Kidney (tissue), 14 donors: ENCODE measurements around the gene POLR1B. TPM values are rescaled to one million over a fixed set of nuclear protein-coding genes. Genes with fewer than 3 reads are reported as not detected.
"Not testable (repeated sequence)": the region's sequence is repeated elsewhere in the genome, so short reads cannot be mapped to it uniquely, and the experiment has no call there.

Experiments used
- DNase-seq, 5 donors: peaks; one replicate each; pipeline ENCODE4 v3.0.0-alpha.2; 2013 to 2020
- FAIRE-seq: peaks from 2 replicates; lab custom pipeline; 2012; peaks lifted over from hg19 to GRCh38; lab: Jason Lieb, UNC
- H3K27ac ChIP-seq, 2 donors: one replicate each; pipeline ENCODE4 v1.7.0; 2013; ENCODE audit warnings: low read depth in 2 of 2, low read length in 2 of 2, inconsistent platforms in 1 of 2
- H3K27me3 ChIP-seq: one replicate; pipeline ENCODE4 v1.7.1; 2013; ENCODE audit warnings: low read length, inconsistent platforms; ENCODE audit not compliant: control insufficient read depth, insufficient read depth
- H3K36me3 ChIP-seq, 3 donors: one replicate each; pipeline versions ENCODE4 v1.7.0 to v1.7.1; 2013; ENCODE audit warnings: low read length in 3 of 3, control low read depth in 1 of 3, inconsistent platforms in 1 of 3; ENCODE audit not compliant: insufficient read depth in 3 of 3, control insufficient read depth in 2 of 3
- H3K4me1 ChIP-seq, 3 donors: one replicate each; pipeline versions ENCODE4 v1.7.0 to v1.7.1; 2013; ENCODE audit warnings: low read length in 3 of 3, inconsistent platforms in 1 of 3, low read depth in 1 of 3; ENCODE audit not compliant: control insufficient read depth in 2 of 3, insufficient read depth in 2 of 3
- H3K4me3 ChIP-seq, 3 donors: one replicate each; pipeline versions ENCODE4 v1.7.0 to v1.8.1; 2013; ENCODE audit warnings: low read length in 3 of 3, control low read depth in 1 of 3, inconsistent platforms in 1 of 3
- H3K9ac ChIP-seq, 3 donors: one replicate each; pipeline versions ENCODE4 v1.7.0 to v1.7.1; 2013; ENCODE audit warnings: low read length in 3 of 3, control low read depth in 1 of 3, inconsistent platforms in 1 of 3
- H3K9me3 ChIP-seq, 3 donors: one replicate each; pipeline versions ENCODE4 v1.7.0 to v1.7.1; 2013; ENCODE audit warnings: low read length in 3 of 3, control low read depth in 1 of 3, inconsistent platforms in 1 of 3; ENCODE audit not compliant: control insufficient read depth in 2 of 3, insufficient read depth in 1 of 3
- intact Hi-C: fragments of 100-400 bp; cut with DNase I; formaldehyde crosslinking; loops from one replicate; pipeline ENCODE4 v1.11.1; 2022
- polyA plus RNA-seq: library from polyadenylated mRNA; stranded (reverse); fragments of 350-450 nt; fragmentation: Illumina TruSeq; extraction: RNeasy Lipid Tissue Mini Kit (QIAGEN cat#74804); gene quantifications from one replicate; pipeline ENCODE4 v1.2.3, GENCODE V29; 2014; ENCODE audit warnings: low read depth, low replicate concordance; ENCODE audit not compliant: insufficient read depth
- total RNA-seq: library from RNA; stranded (reverse); fragmentation: NEBNext Ultra II Directional; extraction: Animal tissue kit (Norgen Biotek cat#: 25700); gene quantifications from one replicate; pipeline ENCODE4 v1.2.1, GENCODE V29; 2021
- TF ChIP-seq, protein P1 (sequence below): IDR thresholded peaks from 3 replicates; pipeline ENCODE4 v1.5.1; 2012; ENCODE audit warnings: mild to moderate bottlenecking, moderate library complexity, borderline replicate concordance; ENCODE audit not compliant: insufficient read depth; ENCODE audit errors: extremely low read depth
- donor health status: control.
- donor health status: control.
- donor health status: control.
- donor health status: control.
- donor health status: control.
- donor health status: DM: yes; HTN: yes; CAD: no.
- donor health status: Normal renal cell carcinoma (clear cell type).

POLR1B gene
- total and polyA plus RNA-seq, 2 donors from 2014 or later, result 6.0 to 24.4 TPM

- Histone ChIP-seq H3K27ac (no peak overlapping the region), H3K4me1 (peaks cover 0 to 2% (median 0%) of the 10 kb centered on the region in 3 donors), H3K9ac (no peak overlapping the region), H3K27me3 (no peaks in the 10 kb centered on the region), H3K36me3 (peaks cover 0 to 5% (median 3%) of the 10 kb centered on the region in 3 donors), H3K9me3 (no peaks in the 10 kb centered on the region), H3K4me3 (no peak overlapping the region)
- FAIRE-seq (no peak), DNase-seq (peak in 1 of 5 donors; percentile 39)
- TF ChIP-seq, protein P1, sequence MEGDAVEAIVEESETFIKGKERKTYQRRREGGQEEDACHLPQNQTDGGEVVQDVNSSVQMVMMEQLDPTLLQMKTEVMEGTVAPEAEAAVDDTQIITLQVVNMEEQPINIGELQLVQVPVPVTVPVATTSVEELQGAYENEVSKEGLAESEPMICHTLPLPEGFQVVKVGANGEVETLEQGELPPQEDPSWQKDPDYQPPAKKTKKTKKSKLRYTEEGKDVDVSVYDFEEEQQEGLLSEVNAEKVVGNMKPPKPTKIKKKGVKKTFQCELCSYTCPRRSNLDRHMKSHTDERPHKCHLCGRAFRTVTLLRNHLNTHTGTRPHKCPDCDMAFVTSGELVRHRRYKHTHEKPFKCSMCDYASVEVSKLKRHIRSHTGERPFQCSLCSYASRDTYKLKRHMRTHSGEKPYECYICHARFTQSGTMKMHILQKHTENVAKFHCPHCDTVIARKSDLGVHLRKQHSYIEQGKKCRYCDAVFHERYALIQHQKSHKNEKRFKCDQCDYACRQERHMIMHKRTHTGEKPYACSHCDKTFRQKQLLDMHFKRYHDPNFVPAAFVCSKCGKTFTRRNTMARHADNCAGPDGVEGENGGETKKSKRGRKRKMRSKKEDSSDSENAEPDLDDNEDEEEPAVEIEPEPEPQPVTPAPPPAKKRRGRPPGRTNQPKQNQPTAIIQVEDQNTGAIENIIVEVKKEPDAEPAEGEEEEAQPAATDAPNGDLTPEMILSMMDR, result no peak
- intact Hi-C loops, result no loop called here
Observed at GRCh38 chr2:112493858-112494648, 48.2 kb upstream of the POLR1B start.

DNA sequence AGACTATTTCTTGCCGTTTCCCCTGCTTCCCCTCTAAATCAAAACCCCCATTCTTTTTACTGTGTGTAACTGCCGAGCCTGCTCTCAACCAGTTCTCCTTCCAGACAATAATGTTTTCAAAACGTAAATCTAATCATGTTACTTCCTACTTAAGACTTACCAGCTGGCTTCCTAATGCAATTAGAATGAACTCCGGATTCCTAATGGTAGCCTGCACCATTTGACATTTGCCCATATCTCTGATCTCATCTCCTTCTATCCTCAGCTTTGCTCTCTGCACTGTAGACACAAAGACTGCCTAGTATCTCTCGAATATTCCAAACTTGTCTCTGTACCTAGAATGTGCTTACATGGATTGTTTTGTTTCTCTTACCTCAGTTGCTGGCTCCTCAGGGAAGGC lies 47.4 kb upstream of the POLR1B start:
- DNase-seq, result peak in 2 of 5 donors; percentile 24 to 59
- H3K27me3 ChIP-seq, result no peaks in the 10 kb centered on the region
- H3K4me3 ChIP-seq, result no peak overlapping the region
- no peak for FAIRE-seq
- peaks cover 0 to 5% (median 3%) of the 10 kb centered on the region in 3 donors for H3K36me3 ChIP-seq
- intact Hi-C loops, result no loop called here
- peaks cover 0 to 2% (median 0%) of the 10 kb centered on the region in 3 donors for H3K4me1 ChIP-seq
- TF ChIP-seq, protein P1, result no peak
- H3K27ac ChIP-seq, result no peak overlapping the region
- no peaks in the 10 kb centered on the region for H3K9me3 ChIP-seq
- H3K9ac ChIP-seq, result no peak overlapping the region

- FAIRE-seq, intact Hi-C loops, DNase-seq: not testable (repeated sequence)
Observed at GRCh38 chr2:112495878-112496277, 46.4 kb upstream of the POLR1B start.

GRCh38 chr2:112500850-112501484 lies 41.3 kb upstream of the POLR1B start:
- H3K9ac ChIP-seq, H3K27me3 ChIP-seq, H3K36me3 ChIP-seq, FAIRE-seq, H3K4me1 ChIP-seq, H3K9me3 ChIP-seq, H3K27ac ChIP-seq, H3K4me3 ChIP-seq, intact Hi-C loops: not testable (repeated sequence)
- TF ChIP-seq, protein P1, result peak; percentile 53
- peak in 3 of 5 donors; percentile 9 to 36 (median 27) for DNase-seq

More at GRCh38 chr2:112495878-112496277, 46.4 kb upstream of the POLR1B start:
- not testable (repeated sequence) for H3K36me3 ChIP-seq, H3K27ac ChIP-seq, H3K4me1 ChIP-seq, H3K9ac ChIP-seq, H3K9me3 ChIP-seq, H3K27me3 ChIP-seq, H3K4me3 ChIP-seq

- not testable (repeated sequence) for DNase-seq
Observed at GRCh38 chr2:112509239-112509998, 32.8 kb upstream of the POLR1B start.

More at GRCh38 chr2:112509239-112509998, 32.8 kb upstream of the POLR1B start:
- H3K4me3 ChIP-seq, H3K36me3 ChIP-seq, H3K27ac ChIP-seq, H3K4me1 ChIP-seq, intact Hi-C loops, FAIRE-seq, H3K9me3 ChIP-seq, H3K9ac ChIP-seq, H3K27me3 ChIP-seq: not testable (repeated sequence)
